ENCODE measurements around the gene MANEA. TPM values are rescaled to one million over a fixed set of nuclear protein-coding genes. Genes with fewer than 3 reads are reported as not detected.

Gene MANEA
- polyA plus RNA-seq, 1 of the 3 experiments (the other 2 are of a cell fraction): 2.8 TPM

- no peak for TF ChIP-seq FOSL2 (IDR thresholded peaks at IDR 0.05; ENCODE audit: borderline replicate concordance, low read depth)
- no peak for TF ChIP-seq GATA2 (CRISPR knock-in tag; IDR thresholded peaks at IDR 0.05)
- no peak for TF ChIP-seq MEF2A (IDR thresholded peaks at IDR 0.05; ENCODE audit: borderline replicate concordance, low read depth)
- no peak for TF ChIP-seq NRF1 (IDR thresholded peaks at IDR 0.05; ENCODE audit: low read depth, low read length)
- TF ChIP-seq YY1 (IDR thresholded peaks at IDR 0.05; ENCODE audit: low read depth): no peak
- TF ChIP-seq USF1 (IDR thresholded peaks at IDR 0.05; ENCODE audit: borderline replicate concordance, low read depth): no peak
Observed at GRCh38 chr6:95529762-95530161, 47.6 kb upstream of the MANEA start (continued).

- H3K9me3 ChIP-seq: no peaks in the 10 kb centered on the region
- H2AFZ ChIP-seq (ENCODE audit: low read depth): no peak overlapping the region
- H3K4me2 ChIP-seq: no peak overlapping the region
- ChIA-PET POLR2A (no interaction called here), CTCF (no interaction called here)
- TF ChIP-seq FOSL2 (IDR thresholded peaks at IDR 0.05; ENCODE audit: borderline replicate concordance, low read depth) (no peak), RFX5 (IDR thresholded peaks at IDR 0.05; ENCODE audit: low read length) (no peak), REST (IDR thresholded peaks at IDR 0.05; ENCODE audit: low read depth, low read length) (no peak), SIN3A (IDR thresholded peaks at IDR 0.05; ENCODE audit: borderline replicate concordance, low read depth, low read length) (no peak), FOXM1 (IDR thresholded peaks at IDR 0.05; ENCODE audit: low read depth) (no peak), YY1 (IDR thresholded peaks at IDR 0.05; ENCODE audit: low read depth) (no peak), EZH2phosphoT487 (IDR thresholded peaks at IDR 0.05; ENCODE audit: borderline replicate concordance, low read depth) (no peak), ZBTB33 (IDR thresholded peaks at IDR 0.05; ENCODE audit: borderline replicate concordance, low read depth) (no peak), NRF1 (IDR thresholded peaks at IDR 0.05; ENCODE audit: low read depth, low read length) (no peak), PBX3 (IDR thresholded peaks at IDR 0.05) (no peak), TAF1 (IDR thresholded peaks at IDR 0.05; ENCODE audit: borderline replicate concordance, low read depth, low read length) (no peak), GATA2 (CRISPR knock-in tag; IDR thresholded peaks at IDR 0.05) (no peak), USF2 (IDR thresholded peaks at IDR 0.05; ENCODE audit: borderline replicate concordance, low read depth, low read length) (no peak), MXI1 (IDR thresholded peaks at IDR 0.05; ENCODE audit: low read depth, low read length) (no peak), POLR2AphosphoS5 (IDR thresholded peaks at IDR 0.05; ENCODE audit: low read depth, low read length) (no peak), USF1 (IDR thresholded peaks at IDR 0.05; ENCODE audit: borderline replicate concordance, low read depth) (no peak)
- H3K4me3 ChIP-seq (ENCODE audit: low read depth in 2 of 2, low read length in 1 of 2): no peak overlapping the region
- no peaks in the 10 kb centered on the region for H3F3A ChIP-seq (replicated peaks; ENCODE audit: insufficient read depth)
- no peaks in the 10 kb centered on the region for H3K79me2 ChIP-seq (ENCODE audit: insufficient read depth)
- WGBS (ENCODE audit: low lambda C conversion rate): 33% methylated on average over 3 of the region's 3 CpGs
- no peaks in the 10 kb centered on the region for H3K9me2 ChIP-seq
- no peak overlapping the region for H3K27ac ChIP-seq (ENCODE audit: low read depth in 2 of 2, low read length in 1 of 2)
- no peaks in the 10 kb centered on the region for H3K27me3 ChIP-seq (ENCODE audit: insufficient read depth)
- no peaks in the 10 kb centered on the region for H3K4me1 ChIP-seq (ENCODE audit: control insufficient read depth in 1 of 2, insufficient read depth in 2 of 2, low read depth in 1 of 2, low read length in 1 of 2)
- H3K36me3 ChIP-seq (replicated peaks in 1 of 2; ENCODE audit: control insufficient read depth in 1 of 2, insufficient read depth in 2 of 2, low read length in 1 of 2): no peaks in the 10 kb centered on the region
- no peak for DNase-seq
- no peak overlapping the region for H3K9ac ChIP-seq
- no peaks in the 10 kb centered on the region for H4K20me1 ChIP-seq (ENCODE audit: insufficient read depth)
Observed at GRCh38 chr6:95530176-95530819, 47.0 kb upstream of the MANEA start.

Data from SK-N-SH (cell line).